GM12872 (cell line): ENCODE measurements around the gene IDH3B.

Experiments
- CTCF ChIP-seq: IDR thresholded peaks from 3 replicates; pipeline ENCODE4 v1.5.1; 2011; ENCODE audit warnings: low read depth, mild to moderate bottlenecking, low read length, moderate library complexity; ENCODE audit not compliant: insufficient read depth

Gene IDH3B

DNA sequence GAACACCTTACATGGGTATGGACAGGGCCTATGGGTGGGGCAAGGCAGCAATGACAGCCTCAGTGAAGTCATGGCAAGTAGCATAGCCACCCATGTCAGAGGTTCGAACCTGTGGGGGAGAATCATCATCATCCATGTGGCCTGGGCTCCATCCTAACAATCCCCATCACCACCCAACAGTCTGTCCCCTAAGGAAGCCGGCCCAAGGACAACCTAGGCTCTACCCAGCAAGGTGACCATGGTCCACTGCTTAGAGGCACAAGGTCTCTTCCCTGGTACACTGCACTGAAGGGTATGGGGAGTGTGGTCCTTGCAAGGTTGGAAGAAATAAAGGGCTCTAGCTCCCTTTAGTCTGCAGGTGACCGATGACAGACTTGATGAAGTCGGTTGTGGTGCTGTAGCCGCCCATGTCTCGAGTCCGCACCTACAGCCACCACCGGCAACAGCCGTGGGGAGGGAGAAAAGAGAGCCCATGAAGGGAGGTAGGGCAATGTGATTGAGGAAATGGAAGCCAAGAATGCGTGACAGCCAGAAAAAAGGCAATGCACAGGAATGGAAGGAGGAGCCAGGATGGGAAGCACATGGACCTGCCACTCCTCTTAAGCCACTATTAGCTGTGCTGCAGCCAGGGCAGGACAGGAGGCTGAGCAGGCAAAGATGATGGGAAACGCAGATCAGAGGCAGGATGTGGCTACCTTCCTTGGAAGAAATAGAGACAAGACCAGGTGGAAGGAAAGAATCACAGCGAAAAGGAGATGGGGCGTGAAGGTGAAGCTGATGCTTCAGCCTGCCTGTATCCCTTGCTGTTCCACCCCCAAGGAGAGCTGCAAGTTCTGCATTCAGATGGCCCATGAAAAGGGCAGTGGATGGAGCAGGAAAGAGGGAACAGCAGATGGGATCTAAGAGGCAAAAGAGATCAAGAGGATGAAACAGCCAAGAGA is 5.3 kb downstream of the IDH3B start:
- no peak for TF ChIP-seq CTCF

- no peak for TF ChIP-seq CTCF
Measured at GRCh38 chr20:2657674-2658073, 6.3 kb downstream of the IDH3B start.

- TF ChIP-seq CTCF, result no peak
Measured at GRCh38 chr20:2657241-2657640, 6.8 kb downstream of the IDH3B start.

DNA sequence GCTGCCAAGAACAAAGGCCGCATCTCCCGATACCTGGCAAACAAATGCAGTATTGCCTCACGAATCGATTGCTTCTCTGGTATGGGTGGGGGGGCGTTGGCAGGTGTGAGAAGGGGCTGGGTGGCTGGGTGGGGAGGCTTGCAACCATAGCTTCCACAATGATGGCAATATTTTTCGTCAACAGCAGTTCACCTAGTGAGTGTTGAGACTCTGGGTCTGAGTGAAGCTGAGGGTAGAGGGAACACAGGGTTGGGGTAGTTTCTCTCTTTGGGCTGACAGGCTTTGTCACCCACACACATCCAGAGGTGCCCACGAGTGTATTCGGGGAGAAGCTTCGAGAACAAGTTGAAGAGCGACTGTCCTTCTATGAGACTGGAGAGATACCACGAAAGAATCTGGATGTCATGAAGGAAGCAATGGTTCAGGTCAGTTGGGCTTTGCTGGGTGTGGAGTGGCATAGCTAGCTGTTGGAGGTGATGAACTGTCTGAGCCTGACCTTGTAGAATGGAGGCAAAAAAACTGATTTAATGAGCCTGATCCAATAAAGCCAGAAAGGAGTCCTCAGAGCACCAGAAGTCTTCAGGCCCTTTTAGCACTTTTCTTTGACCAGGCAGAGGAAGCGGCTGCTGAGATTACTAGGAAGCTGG is 7.4 kb downstream of the IDH3B start:
- TF ChIP-seq CTCF, result no peak

- no peak for TF ChIP-seq CTCF
Measured at GRCh38 chr20:2655331-2656116, 8.5 kb downstream of the IDH3B start.

- no peak for TF ChIP-seq CTCF
Measured at GRCh38 chr20:2654831-2655230, 9.2 kb downstream of the IDH3B start.

- no peak for TF ChIP-seq CTCF
Measured at GRCh38 chr20:2654384-2654822, 9.6 kb downstream of the IDH3B start.
